Kidney (tissue), 14 donors: ENCODE results near the gene CMTM7. TPM values are rescaled to one million over a fixed set of nuclear protein-coding genes. Genes with fewer than 3 reads are reported as not detected.

Source experiments
- DNase-seq, 5 donors: peaks; one replicate each; pipeline ENCODE4 v3.0.0-alpha.2; 2013 to 2020
- FAIRE-seq: peaks from 2 replicates; lab custom pipeline; 2012; peaks lifted over from hg19 to GRCh38; lab: Jason Lieb, UNC
- H3K27ac ChIP-seq, 2 donors: one replicate each; pipeline ENCODE4 v1.7.0; 2013; ENCODE audit warnings: low read depth in 2 of 2, low read length in 2 of 2, inconsistent platforms in 1 of 2
- H3K27me3 ChIP-seq: one replicate; pipeline ENCODE4 v1.7.1; 2013; ENCODE audit warnings: low read length, inconsistent platforms; ENCODE audit not compliant: control insufficient read depth, insufficient read depth
- H3K36me3 ChIP-seq, 3 donors: one replicate each; pipeline versions ENCODE4 v1.7.0 to v1.7.1; 2013; ENCODE audit warnings: low read length in 3 of 3, control low read depth in 1 of 3, inconsistent platforms in 1 of 3; ENCODE audit not compliant: insufficient read depth in 3 of 3, control insufficient read depth in 2 of 3
- H3K4me1 ChIP-seq, 3 donors: one replicate each; pipeline versions ENCODE4 v1.7.0 to v1.7.1; 2013; ENCODE audit warnings: low read length in 3 of 3, inconsistent platforms in 1 of 3, low read depth in 1 of 3; ENCODE audit not compliant: control insufficient read depth in 2 of 3, insufficient read depth in 2 of 3
- H3K4me3 ChIP-seq, 3 donors: one replicate each; pipeline versions ENCODE4 v1.7.0 to v1.8.1; 2013; ENCODE audit warnings: low read length in 3 of 3, control low read depth in 1 of 3, inconsistent platforms in 1 of 3
- H3K9ac ChIP-seq, 3 donors: one replicate each; pipeline versions ENCODE4 v1.7.0 to v1.7.1; 2013; ENCODE audit warnings: low read length in 3 of 3, control low read depth in 1 of 3, inconsistent platforms in 1 of 3
- H3K9me3 ChIP-seq, 3 donors: one replicate each; pipeline versions ENCODE4 v1.7.0 to v1.7.1; 2013; ENCODE audit warnings: low read length in 3 of 3, control low read depth in 1 of 3, inconsistent platforms in 1 of 3; ENCODE audit not compliant: control insufficient read depth in 2 of 3, insufficient read depth in 1 of 3
- CTCF ChIP-seq: IDR thresholded peaks from 3 replicates; pipeline ENCODE4 v1.5.1; 2012; ENCODE audit warnings: mild to moderate bottlenecking, moderate library complexity, borderline replicate concordance; ENCODE audit not compliant: insufficient read depth; ENCODE audit errors: extremely low read depth
- intact Hi-C: fragments of 100-400 bp; cut with DNase I; formaldehyde crosslinking; loops from one replicate; pipeline ENCODE4 v1.11.1; 2022
- polyA plus RNA-seq: library from polyadenylated mRNA; stranded (reverse); fragments of 350-450 nt; fragmentation: Illumina TruSeq; extraction: RNeasy Lipid Tissue Mini Kit (QIAGEN cat#74804); gene quantifications from one replicate; pipeline ENCODE4 v1.2.3, GENCODE V29; 2014; ENCODE audit warnings: low read depth, low replicate concordance; ENCODE audit not compliant: insufficient read depth
- total RNA-seq: library from RNA; stranded (reverse); fragmentation: NEBNext Ultra II Directional; extraction: Animal tissue kit (Norgen Biotek cat#: 25700); gene quantifications from one replicate; pipeline ENCODE4 v1.2.1, GENCODE V29; 2021
- donor health status: control.
- donor health status: control.
- donor health status: control.
- donor health status: control.
- donor health status: control.
- donor health status: DM: yes; HTN: yes; CAD: no.
- donor health status: Normal renal cell carcinoma (clear cell type).

CMTM7 gene
- total and polyA plus RNA-seq, 2 donors from 2014 or later: 26.0 to 38.2 TPM

DNA sequence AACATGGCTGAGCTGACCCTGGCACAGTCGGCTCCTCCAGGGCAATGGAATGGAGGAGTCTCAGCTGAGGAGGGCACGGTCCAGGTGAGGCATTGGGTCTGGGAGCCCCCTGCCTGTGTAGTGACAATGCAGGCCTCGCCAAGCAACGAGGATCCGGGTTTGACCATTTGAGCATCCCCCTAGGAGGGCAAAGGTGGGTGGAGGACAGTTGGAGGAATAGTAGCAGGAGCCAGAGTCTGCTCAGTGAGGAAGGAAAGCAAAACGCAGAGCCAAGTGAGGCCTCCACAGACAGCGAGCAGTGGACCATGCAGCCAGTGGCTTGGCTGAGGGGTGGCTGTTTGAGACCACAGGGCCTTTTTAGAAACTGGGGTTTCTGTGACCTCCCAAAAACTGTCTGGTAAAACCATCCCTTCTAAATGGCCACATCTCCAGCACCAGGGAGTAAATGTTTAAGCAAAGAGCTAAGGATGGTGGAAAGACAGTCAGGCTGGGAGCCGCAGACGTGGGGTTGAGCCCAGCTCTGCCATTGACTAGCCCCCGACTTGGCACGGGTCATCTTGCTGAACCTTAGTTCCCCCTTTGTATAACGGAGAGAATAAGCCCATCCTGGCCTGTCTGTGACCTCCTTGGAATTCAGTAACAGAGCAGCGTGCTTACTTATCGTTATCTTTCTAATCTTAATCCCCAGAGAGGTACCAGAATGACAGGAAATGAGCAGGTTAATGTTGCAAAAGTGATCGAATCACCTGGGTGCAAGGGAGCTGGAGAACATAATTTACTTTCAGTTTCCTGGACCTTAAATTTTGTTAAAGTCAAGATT, 64.2 kb downstream of the CMTM7 start:
- no peaks in the 10 kb centered on the region for H3K9me3 ChIP-seq
- H3K27me3 ChIP-seq: no peaks in the 10 kb centered on the region
- peaks cover 0 to 2% (median 0%) of the 10 kb centered on the region in 3 donors for H3K4me1 ChIP-seq
- H3K4me3 ChIP-seq: no peak overlapping the region
- no peak overlapping the region for H3K27ac ChIP-seq
- DNase-seq (no peak), FAIRE-seq (no peak)
- H3K36me3 ChIP-seq: no peaks in the 10 kb centered on the region
- H3K9ac ChIP-seq: no peak overlapping the region
- no peak for TF ChIP-seq CTCF
- intact Hi-C loops: no loop called here

DNA sequence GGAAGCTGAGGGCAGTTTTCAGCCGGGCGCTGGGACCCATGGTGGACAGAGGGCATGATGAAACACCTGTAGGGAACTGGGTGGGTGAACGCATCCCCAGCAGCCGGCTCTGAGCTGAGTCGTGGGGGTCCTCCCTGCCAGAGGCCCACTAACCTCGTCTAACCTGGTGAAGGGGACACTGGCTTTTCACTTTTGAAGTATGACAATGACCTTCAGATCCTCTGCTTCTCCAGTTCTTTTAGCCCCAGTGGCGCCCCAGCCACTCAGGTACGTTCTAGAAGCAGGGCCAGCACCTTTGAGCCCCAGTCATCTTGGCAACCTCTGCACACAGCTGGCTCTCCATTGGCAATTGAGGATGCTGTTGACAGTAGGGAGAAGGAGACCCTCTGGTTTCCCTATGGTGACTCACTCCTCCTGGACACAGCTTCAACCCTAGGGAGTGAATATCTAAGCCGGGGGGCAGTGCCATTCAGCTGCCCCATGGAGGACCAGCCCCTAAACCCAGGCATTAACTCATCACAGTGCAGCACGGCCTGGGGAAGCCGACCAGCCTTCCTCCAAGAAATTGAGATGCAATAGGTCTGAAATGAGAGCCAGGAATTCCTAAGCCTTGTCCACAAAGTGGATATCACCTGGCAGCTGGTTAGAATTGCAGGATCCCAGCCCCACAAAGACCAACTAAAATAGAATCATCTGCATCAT, 64.9 kb downstream of the CMTM7 start:
- no peak for TF ChIP-seq CTCF
- Histone ChIP-seq H3K4me3 (no peak overlapping the region), H3K27ac (no peak overlapping the region), H3K9ac (no peak overlapping the region), H3K27me3 (no peaks in the 10 kb centered on the region), H3K4me1 (peaks cover 0 to 2% (median 0%) of the 10 kb centered on the region in 3 donors), H3K9me3 (no peaks in the 10 kb centered on the region), H3K36me3 (no peaks in the 10 kb centered on the region)
- no peak for DNase-seq
- intact Hi-C loops: no loop called here
- no peak for FAIRE-seq

GRCh38 chr3:32457971-32458471, 66.4 kb downstream of the CMTM7 start:
- no peak overlapping the region for H3K4me3 ChIP-seq
- no peak for FAIRE-seq

More at GRCh38 chr3:32457971-32458471, 66.4 kb downstream of the CMTM7 start:
- no peak for DNase-seq
- peaks cover 0 to 2% (median 0%) of the 10 kb centered on the region in 3 donors for H3K4me1 ChIP-seq
- TF ChIP-seq CTCF: no peak
- H3K27me3 ChIP-seq: no peaks in the 10 kb centered on the region
- no peak overlapping the region for H3K9ac ChIP-seq
- H3K27ac ChIP-seq: no peak overlapping the region
- H3K36me3 ChIP-seq: no peaks in the 10 kb centered on the region
- intact Hi-C loops: no loop called here
- H3K9me3 ChIP-seq: no peaks in the 10 kb centered on the region
